Pancreas (tissue), 10 donors: ENCODE data around the gene DSCAML1. TPM values are rescaled to one million over a fixed set of nuclear protein-coding genes. Genes with fewer than 3 reads are reported as not detected.

Experiments used
- ATAC-seq, 4 donors: fragments of 200-7000 bp; cut with Tn5 transposase; one replicate each; pipeline versions ENCODE4 v1.8.0 to v1.9.1; 2020; ENCODE audit warnings: mild to moderate bottlenecking in 4 of 4, moderate library complexity in 4 of 4
- DNase-seq, 6 donors: peaks; one replicate each; pipeline ENCODE4 v3.0.0-alpha.2; 2020
- FAIRE-seq: peaks from 2 replicates; lab custom pipeline; 2012; peaks lifted over from hg19 to GRCh38; lab: Jason Lieb, UNC
- H3K27ac ChIP-seq, 4 donors: fragments of 200-600 bp; sonication (generic); 1 replicate in 3 of 4; 2 replicates in 1 of 4; pipeline versions ENCODE4 v1.5.0 to v1.8.0; 2020
- H3K27me3 ChIP-seq, 4 donors: fragments of 200-600 bp; one replicate each; pipeline ENCODE4 v1.8.0; 2021
- H3K36me3 ChIP-seq, 3 donors: fragments of 200-600 bp; sonication (generic) in 1 of 3; one replicate each; pipeline versions ENCODE4 v1.5.0 to v1.8.0; 2020 to 2021
- H3K4me1 ChIP-seq, 3 donors: fragments of 200-600 bp; one replicate each; pipeline ENCODE4 v1.8.0; 2021
- H3K4me3 ChIP-seq, 4 donors: fragments of 200-600 bp; sonication (generic) in 2 of 4; one replicate each; pipeline versions ENCODE4 v1.5.0 to v1.8.0; 2020 to 2021
- H3K9me3 ChIP-seq, 4 donors: fragments of 200-600 bp; one replicate each; pipeline ENCODE4 v1.8.0; 2021
- WGBS, 2 donors: extraction: QIAGEN DNeasy Blood & Tissue Kit; methylation state at CpG; one replicate each; pipeline ENCODE4 v1.1.7; 2013; 5-methylcytosine and 5-hydroxymethylcytosine counted together
- intact Hi-C, 3 donors: fragments of 100-400 bp; cut with DNase I; formaldehyde crosslinking; loops; one replicate each; pipeline versions ENCODE4 v1.11.1 to v1.14.2; 2022
- polyA plus RNA-seq, 2 donors: library from polyadenylated mRNA; stranded (reverse); fragments of 200-250 nt; gene quantifications; one replicate each; pipeline ENCODE4 v1.2.3, GENCODE V29; 2013
- total RNA-seq, 6 donors: library from RNA; stranded (reverse); fragmentation: NEBNext Ultra II Directional in 4 of 6; extraction: Animal tissue kit (Norgen Biotek cat#: 25700) in 4 of 6; gene quantifications; one replicate each; pipeline versions ENCODE4 v1.2.1 to v1.2.4, GENCODE V29; 2021 to 2023
- TF ChIP-seq, protein P1 (sequence below), 4 donors: fragments of 200-600 bp; sonication (generic) in 3 of 4; IDR thresholded peaks; one replicate each; pipeline versions ENCODE4 v1.5.0 to v1.8.0; 2021; ENCODE audit warnings: antibody characterized with exemption in 4 of 4
- donor health status: healthy with polysubstance abuse.
- donor health status: DM: no; HTN: no; CAD: no; lungs with moderate emphysema.
- donor health status: DM: no; HTN: no; CAD: no.
- donor health status: control.
- donor health status: control.
- donor health status: Bipolar disorder and iron deficiency.
- donor health status: DM: yes; HTN: yes; CAD: no.
- donor health status: DM: no; HTN: no; CAD: no.
- donor health status: DM: no; HTN: no; CAD: no.
- donor health status: DM: yes; HTN: yes; CAD: no.

The DSCAML1 gene
- total and polyA plus RNA-seq, 8 donors, result 0.69 to 2.7 (median 1.8) TPM

DNA sequence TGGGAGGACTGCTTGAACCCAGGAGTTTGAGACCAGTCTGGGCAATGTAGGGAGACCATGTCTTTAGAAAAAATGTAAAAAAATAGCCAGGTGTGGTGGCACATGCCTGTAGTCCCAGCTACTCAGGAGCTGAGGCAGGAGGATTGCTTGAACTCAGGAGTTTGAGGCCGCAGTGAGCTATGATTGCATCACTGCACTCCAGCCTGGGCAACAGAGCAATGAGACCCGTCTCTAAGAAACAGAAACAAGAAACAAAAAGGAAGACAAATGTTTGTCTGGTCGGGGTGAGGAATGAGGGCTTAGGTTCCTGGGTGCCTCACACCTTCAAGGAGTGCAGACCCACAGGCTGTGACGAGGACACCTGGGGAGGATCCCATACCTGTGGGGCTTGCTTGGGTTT lies 277.4 kb downstream of the DSCAML1 start:
- Histone ChIP-seq H3K9me3 (no peaks in the 10 kb centered on the region), H3K4me1 (no peaks in the 10 kb centered on the region), H3K36me3 (no peaks in the 10 kb centered on the region), H3K27me3 (no peaks in the 10 kb centered on the region), H3K27ac (peak overlapping the region in 1 of 4 donors; percentile 12), H3K4me3 (no peak overlapping the region)
- ATAC-seq, result peak in 3 of 4 donors; percentile 25 to 41 (median 28)
- intact Hi-C loops, result no loop called here
- FAIRE-seq, result no peak
- 61 to 67% methylated on average over 4 of the region's 4 CpGs for WGBS, 2 donors
- DNase-seq, result no peak
- TF ChIP-seq, protein P1, sequence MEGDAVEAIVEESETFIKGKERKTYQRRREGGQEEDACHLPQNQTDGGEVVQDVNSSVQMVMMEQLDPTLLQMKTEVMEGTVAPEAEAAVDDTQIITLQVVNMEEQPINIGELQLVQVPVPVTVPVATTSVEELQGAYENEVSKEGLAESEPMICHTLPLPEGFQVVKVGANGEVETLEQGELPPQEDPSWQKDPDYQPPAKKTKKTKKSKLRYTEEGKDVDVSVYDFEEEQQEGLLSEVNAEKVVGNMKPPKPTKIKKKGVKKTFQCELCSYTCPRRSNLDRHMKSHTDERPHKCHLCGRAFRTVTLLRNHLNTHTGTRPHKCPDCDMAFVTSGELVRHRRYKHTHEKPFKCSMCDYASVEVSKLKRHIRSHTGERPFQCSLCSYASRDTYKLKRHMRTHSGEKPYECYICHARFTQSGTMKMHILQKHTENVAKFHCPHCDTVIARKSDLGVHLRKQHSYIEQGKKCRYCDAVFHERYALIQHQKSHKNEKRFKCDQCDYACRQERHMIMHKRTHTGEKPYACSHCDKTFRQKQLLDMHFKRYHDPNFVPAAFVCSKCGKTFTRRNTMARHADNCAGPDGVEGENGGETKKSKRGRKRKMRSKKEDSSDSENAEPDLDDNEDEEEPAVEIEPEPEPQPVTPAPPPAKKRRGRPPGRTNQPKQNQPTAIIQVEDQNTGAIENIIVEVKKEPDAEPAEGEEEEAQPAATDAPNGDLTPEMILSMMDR (IDR thresholded peaks at IDR 0.05), result no peak

- peak in 2 of 6 donors; percentile 12 to 35 for DNase-seq
- Histone ChIP-seq H3K9me3 (no peaks in the 10 kb centered on the region), H3K4me3 (no peak overlapping the region), H3K27ac (peak overlapping the region in 1 of 4 donors; percentile 12), H3K36me3 (no peaks in the 10 kb centered on the region), H3K27me3 (no peaks in the 10 kb centered on the region), H3K4me1 (no peaks in the 10 kb centered on the region)
- peak; percentile 44 to 73 (median 58) for ATAC-seq
- intact Hi-C loops, result no loop called here
- 34 to 44% methylated on average over 9 of the region's 9 CpGs for WGBS, 2 donors
- FAIRE-seq, result no peak
- TF ChIP-seq, protein P1 (IDR thresholded peaks at IDR 0.05), result no peak
These were observed 277.8 kb downstream of the DSCAML1 start for GRCh38 chr11:117519170-117519569.

DNA sequence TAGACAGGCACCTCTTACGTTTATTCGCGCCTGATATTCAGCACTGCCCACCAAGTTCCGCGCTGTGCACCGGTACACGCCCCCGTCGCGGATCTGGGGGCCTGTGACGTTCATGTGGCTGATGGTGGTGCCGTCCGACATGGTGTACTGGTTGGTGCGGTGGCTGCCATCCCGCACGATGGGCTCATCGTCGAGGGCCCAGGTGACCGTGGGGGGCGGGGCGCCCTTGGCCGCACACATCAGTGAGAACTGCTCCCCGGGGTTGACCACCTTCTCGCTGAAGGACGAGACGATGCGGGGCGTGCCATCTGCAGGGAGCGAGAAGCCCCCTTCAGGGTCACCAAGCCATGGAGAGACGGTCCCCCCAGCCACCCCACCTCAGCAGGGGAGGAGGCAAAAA lies 278.6 kb downstream of the DSCAML1 start:
- TF ChIP-seq, protein P1 (IDR thresholded peaks at IDR 0.05), result no peak
- ATAC-seq, result no peak
- H3K27ac ChIP-seq, result no peak overlapping the region
- FAIRE-seq, result no peak
- no peaks in the 10 kb centered on the region for H3K36me3 ChIP-seq
- H3K27me3 ChIP-seq, result no peaks in the 10 kb centered on the region
- WGBS, 2 donors, result 87 to 93% methylated on average over 30 of the region's 30 CpGs
- H3K4me1 ChIP-seq, result no peaks in the 10 kb centered on the region
- DNase-seq, result no peak
- no peaks in the 10 kb centered on the region for H3K9me3 ChIP-seq
- H3K4me3 ChIP-seq, result no peak overlapping the region
- intact Hi-C loops, result no loop called here

GRCh38 chr11:117517097-117517496 lies 279.9 kb downstream of the DSCAML1 start:
- H3K4me1 ChIP-seq, result no peaks in the 10 kb centered on the region
- H3K27ac ChIP-seq, result no peak overlapping the region
- DNase-seq, result no peak
- H3K4me3 ChIP-seq, result no peak overlapping the region
- no peaks in the 10 kb centered on the region for H3K36me3 ChIP-seq
- intact Hi-C loops, result no loop called here
- H3K9me3 ChIP-seq, result no peaks in the 10 kb centered on the region
- no peaks in the 10 kb centered on the region for H3K27me3 ChIP-seq
- no peak for ATAC-seq
- no peak for FAIRE-seq
- TF ChIP-seq, protein P1 (IDR thresholded peaks at IDR 0.05), result no peak
- 67 to 69% methylated on average over 4 of the region's 4 CpGs for WGBS, 2 donors

DNA sequence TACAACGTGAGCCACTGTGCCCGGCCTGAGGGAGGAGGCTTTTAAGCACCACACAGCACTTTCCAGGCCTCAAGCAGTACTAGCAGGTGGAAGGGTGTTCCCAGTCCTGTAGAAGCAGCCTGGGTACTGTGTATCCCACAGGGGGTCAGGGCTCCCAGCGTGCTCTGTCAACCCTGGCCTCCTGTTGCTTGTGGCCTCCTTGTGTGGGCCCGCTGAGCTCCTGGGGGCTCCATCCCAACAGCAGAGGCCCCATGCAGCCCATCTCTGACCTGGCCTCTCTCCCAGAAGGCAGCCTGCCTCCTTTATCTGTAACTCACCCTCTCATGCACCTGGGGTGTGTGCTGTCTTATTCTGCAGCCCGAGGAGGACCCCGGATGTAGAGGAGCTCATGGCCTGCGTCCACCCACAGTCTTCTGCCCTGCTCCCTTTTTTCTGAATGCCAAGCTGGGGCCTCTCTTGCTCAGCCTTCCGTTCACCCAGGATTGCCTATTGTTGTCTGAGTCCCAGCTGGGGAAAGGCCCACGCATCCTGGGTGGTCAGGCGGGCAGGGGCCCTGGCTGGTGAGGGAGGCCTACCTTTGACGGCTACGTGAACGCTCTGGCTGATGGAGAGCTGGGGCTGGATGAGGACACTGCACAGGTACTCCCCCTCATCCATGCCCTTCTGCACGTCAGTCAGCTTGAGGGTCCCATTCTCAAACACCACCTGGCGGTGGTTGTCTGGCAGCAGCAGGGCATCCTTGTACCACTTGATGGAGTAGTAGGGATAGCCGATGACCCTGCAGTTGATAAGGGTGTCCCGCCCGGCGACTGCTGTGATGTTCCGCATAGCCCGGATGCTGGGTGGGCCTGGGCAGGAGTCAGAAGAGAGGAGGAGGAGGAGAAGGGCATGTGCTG lies 280.9 kb downstream of the DSCAML1 start:
- no peaks in the 10 kb centered on the region for H3K27me3 ChIP-seq
- ATAC-seq, result no peak
- no peak overlapping the region for H3K27ac ChIP-seq
- H3K9me3 ChIP-seq, result no peaks in the 10 kb centered on the region
- FAIRE-seq, result no peak
- intact Hi-C loops, result no loop called here
- H3K4me1 ChIP-seq, result no peaks in the 10 kb centered on the region
- WGBS, 2 donors, result 84 to 87% methylated on average over 21 of the region's 21 CpGs
- no peaks in the 10 kb centered on the region for H3K36me3 ChIP-seq
- no peak for DNase-seq
- H3K4me3 ChIP-seq, result no peak overlapping the region
- TF ChIP-seq, protein P1 (IDR thresholded peaks at IDR 0.05), result no peak
